ENCODE data around the gene TPI1.
"Not testable (repeated sequence)": the region's sequence is repeated elsewhere in the genome, so short reads cannot be mapped to it uniquely, and the experiment has no call there.

- TF ChIP-seq CTCF (IDR thresholded peaks at IDR 0.05; ENCODE audit: insufficient read depth, low read depth, low read length); EZH2 (IDR thresholded peaks at IDR 0.05; ENCODE audit: insufficient read depth, low read length): not testable (repeated sequence)
Observed at GRCh38 chr12:6888794-6889193, 21.5 kb downstream of the TPI1 start.

Data from astrocyte (in vitro differentiated cells and primary cell).